Left ventricle myocardium inferior (tissue), 1 donor: ENCODE data around the gene VAT1L. TPM values are rescaled to one million over a fixed set of nuclear protein-coding genes. Genes with fewer than 3 reads are reported as not detected.

ENCODE experiments used
- DNase-seq: peaks from one replicate; pipeline ENCODE4 v3.0.0-alpha.2; 2020
- H3K27ac ChIP-seq: fragments of 200-600 bp; replicated peaks from 2 replicates; pipeline ENCODE4 v1.8.0; 2021
- H3K27me3 ChIP-seq: fragments of 200-600 bp; 2 replicates; pipeline ENCODE4 v1.8.0; 2021; ENCODE audit warnings: low read depth
- H3K36me3 ChIP-seq: fragments of 200-600 bp; 2 replicates; pipeline ENCODE4 v1.8.0; 2021
- H3K4me1 ChIP-seq: fragments of 200-600 bp; 2 replicates; pipeline ENCODE4 v1.8.0; 2021
- H3K4me3 ChIP-seq: fragments of 200-600 bp; 2 replicates; pipeline ENCODE4 v1.8.0; 2021; ENCODE audit warnings: mild to moderate bottlenecking, moderate library complexity
- H3K9me3 ChIP-seq: fragments of 200-600 bp; replicated peaks from 2 replicates; pipeline ENCODE4 v1.8.0; 2021
- CTCF ChIP-seq: fragments of 200-600 bp; IDR thresholded peaks from 2 replicates; pipeline ENCODE4 v1.8.0; 2021; ENCODE audit warnings: antibody characterized with exemption, mild to moderate bottlenecking, borderline replicate concordance
- intact Hi-C: fragments of 100-400 bp; cut with micrococcal nuclease; formaldehyde crosslinking; loops from one replicate; pipeline ENCODE4 v1.11.0; 2022
- total RNA-seq: library from RNA; stranded (reverse); fragmentation: NEBNext Ultra II Directional; extraction: Animal tissue kit (Norgen Biotek cat#: 25700); gene quantifications from one replicate; pipeline ENCODE4 v1.2.1, GENCODE V29; 2021
- donor health status: DM: no; HTN: yes; CAD: no; lungs with severe emphysema.

The VAT1L gene
- total RNA-seq, 1 donor from 2014 or later = 13.1 TPM

GRCh38 chr16:77868478-77868877 lies 80.1 kb downstream of the VAT1L start:
- H3K27ac ChIP-seq = peak overlapping the region; percentile 3

GRCh38 chr16:77869997-77870813 lies 81.8 kb downstream of the VAT1L start:
- intact Hi-C loops = no loop called here
- Histone ChIP-seq H3K4me3 (no peak overlapping the region), H3K27ac (peak overlapping the region; percentile 77), H3K4me1 (peaks cover 20% of the 10 kb centered on the region), H3K36me3 (no peaks in the 10 kb centered on the region), H3K9me3 (no peaks in the 10 kb centered on the region), H3K27me3 (no peaks in the 10 kb centered on the region)
- TF ChIP-seq CTCF = no peak
- peak; percentile 31 for DNase-seq

More at GRCh38 chr16:77868478-77868877, 80.1 kb downstream of the VAT1L start:
- intact Hi-C loops = no loop called here
- no peaks in the 10 kb centered on the region for H3K27me3 ChIP-seq
- H3K9me3 ChIP-seq = no peaks in the 10 kb centered on the region
- no peaks in the 10 kb centered on the region for H3K36me3 ChIP-seq
- no peak for DNase-seq
- H3K4me1 ChIP-seq = peaks cover 24% of the 10 kb centered on the region
- no peak for TF ChIP-seq CTCF
- no peak overlapping the region for H3K4me3 ChIP-seq

- no peak for TF ChIP-seq CTCF
- Histone ChIP-seq H3K4me1 (peaks cover 20% of the 10 kb centered on the region), H3K36me3 (no peaks in the 10 kb centered on the region), H3K4me3 (no peak overlapping the region), H3K27ac (no peak overlapping the region), H3K27me3 (no peaks in the 10 kb centered on the region), H3K9me3 (no peaks in the 10 kb centered on the region)
- intact Hi-C loops = no loop called here
- no peak for DNase-seq
Measured at GRCh38 chr16:77871932-77872331, 83.6 kb downstream of the VAT1L start.

GRCh38 chr16:77873066-77873465 lies 84.7 kb downstream of the VAT1L start:
- peaks cover 20% of the 10 kb centered on the region for H3K4me1 ChIP-seq
- intact Hi-C loops = no loop called here
- H3K9me3 ChIP-seq = no peaks in the 10 kb centered on the region
- no peak for TF ChIP-seq CTCF
- H3K27me3 ChIP-seq = no peaks in the 10 kb centered on the region
- H3K4me3 ChIP-seq = no peak overlapping the region
- H3K27ac ChIP-seq = no peak overlapping the region
- H3K36me3 ChIP-seq = no peaks in the 10 kb centered on the region
- no peak for DNase-seq

- H3K4me1 ChIP-seq = peaks cover 20% of the 10 kb centered on the region
- H3K27me3 ChIP-seq = no peaks in the 10 kb centered on the region
- intact Hi-C loops = no loop called here
- H3K27ac ChIP-seq = no peak overlapping the region
- no peaks in the 10 kb centered on the region for H3K36me3 ChIP-seq
- no peaks in the 10 kb centered on the region for H3K9me3 ChIP-seq
- DNase-seq = no peak
- TF ChIP-seq CTCF = no peak
- H3K4me3 ChIP-seq = no peak overlapping the region
Measured at GRCh38 chr16:77874347-77874746, 86.0 kb downstream of the VAT1L start.
